ENCODE data around the gene PASD1. TPM values are rescaled to one million over a fixed set of nuclear protein-coding genes. Genes with fewer than 3 reads are reported as not detected.

PASD1 gene
- total RNA-seq, 1 experiment from 2014 or later = not detected

DNA sequence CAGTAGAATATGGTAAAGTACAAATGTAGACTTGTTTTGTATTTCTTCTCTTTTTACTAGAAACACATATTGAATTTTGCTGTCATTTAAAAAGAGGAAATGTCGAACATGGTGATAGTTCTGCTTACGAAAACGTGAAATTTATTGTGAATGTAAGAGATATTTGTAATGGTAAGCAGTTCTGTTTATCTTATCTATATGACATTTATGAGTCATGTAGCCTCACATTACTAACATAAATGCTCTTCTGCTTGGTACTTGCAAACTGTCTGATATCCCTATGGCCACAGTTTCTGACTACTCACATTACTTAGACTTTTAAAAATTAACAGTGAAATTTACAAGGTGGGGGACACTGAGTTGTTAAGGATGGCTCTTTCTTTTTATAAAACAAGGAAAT lies 57.9 kb downstream of the PASD1 start:
- ATAC-seq = no peak
- Histone ChIP-seq H3K9ac (ENCODE audit: low read length) (no peak overlapping the region), H3F3A (ENCODE audit: low read length, unreplicated experiment) (no peaks in the 10 kb centered on the region), H3K9me2 (replicated peaks; ENCODE audit: low read length) (no peaks in the 10 kb centered on the region), H2AFZ (ENCODE audit: low read length) (no peak overlapping the region), H3K27me3 (ENCODE audit: low read length) (no peaks in the 10 kb centered on the region), H3K79me2 (ENCODE audit: low read length) (no peaks in the 10 kb centered on the region), H3K4me3 (ENCODE audit: low read length) (no peak overlapping the region), H3K9me3 (ENCODE audit: low read length) (no peaks in the 10 kb centered on the region), H3K4me1 (ENCODE audit: insufficient read depth, low read length) (no peaks in the 10 kb centered on the region), H4K20me1 (ENCODE audit: low read length) (no peaks in the 10 kb centered on the region), H3K36me3 (ENCODE audit: low read depth, low read length) (no peaks in the 10 kb centered on the region), H3K27ac (ENCODE audit: low read length) (no peak overlapping the region), H3K4me2 (ENCODE audit: low read length) (no peak overlapping the region)
- TF ChIP-seq EZH2 (IDR thresholded peaks at IDR 0.05; ENCODE audit: low read length, unreplicated experiment) = no peak
- no peak for DNase-seq
- intact Hi-C loops (cut with micrococcal nuclease) = no loop called here
- ChIA-PET POLR2A (ENCODE audit: unreplicated experiment) (no interaction called here), CTCF (no interaction called here)
- no TSS peak for BruUV-seq (replicated peaks)

GRCh38 chrX:151624677-151625076 lies 61.2 kb downstream of the PASD1 start:
- no peaks in the 10 kb centered on the region for H3F3A ChIP-seq (ENCODE audit: low read length, unreplicated experiment)
- no peaks in the 10 kb centered on the region for H3K9me2 ChIP-seq (replicated peaks; ENCODE audit: low read length)
- no peaks in the 10 kb centered on the region for H4K20me1 ChIP-seq (ENCODE audit: low read length)
- H3K9me3 ChIP-seq (ENCODE audit: low read length) = no peaks in the 10 kb centered on the region
- no peak overlapping the region for H3K9ac ChIP-seq (ENCODE audit: low read length)
- ATAC-seq (no peak), DNase-seq (no peak)
- H3K27ac ChIP-seq (ENCODE audit: low read length) = no peak overlapping the region
- no peak overlapping the region for H2AFZ ChIP-seq (ENCODE audit: low read length)
- H3K4me1 ChIP-seq (ENCODE audit: insufficient read depth, low read length) = no peaks in the 10 kb centered on the region
- intact Hi-C loops (cut with micrococcal nuclease) = no loop called here
- POLR2A ChIA-PET (ENCODE audit: unreplicated experiment) = no interaction called here
- BruUV-seq (replicated peaks) = no TSS peak
- H3K4me3 ChIP-seq (ENCODE audit: low read length) = no peak overlapping the region
- no peaks in the 10 kb centered on the region for H3K27me3 ChIP-seq (ENCODE audit: low read length)
- H3K4me2 ChIP-seq (ENCODE audit: low read length) = no peak overlapping the region
- no peaks in the 10 kb centered on the region for H3K36me3 ChIP-seq (ENCODE audit: low read depth, low read length)
- CTCF ChIA-PET = no interaction called here
- TF ChIP-seq CTCF (conservative IDR thresholded peaks at IDR 0.05; ENCODE audit: low read depth, low read length) (no peak), EZH2phosphoT487 (IDR thresholded peaks at IDR 0.05; ENCODE audit: borderline replicate concordance, low read length) (no peak), EZH2 (IDR thresholded peaks at IDR 0.05; ENCODE audit: low read length, unreplicated experiment) (no peak)
- H3K79me2 ChIP-seq (ENCODE audit: low read length) = no peaks in the 10 kb centered on the region

DNA sequence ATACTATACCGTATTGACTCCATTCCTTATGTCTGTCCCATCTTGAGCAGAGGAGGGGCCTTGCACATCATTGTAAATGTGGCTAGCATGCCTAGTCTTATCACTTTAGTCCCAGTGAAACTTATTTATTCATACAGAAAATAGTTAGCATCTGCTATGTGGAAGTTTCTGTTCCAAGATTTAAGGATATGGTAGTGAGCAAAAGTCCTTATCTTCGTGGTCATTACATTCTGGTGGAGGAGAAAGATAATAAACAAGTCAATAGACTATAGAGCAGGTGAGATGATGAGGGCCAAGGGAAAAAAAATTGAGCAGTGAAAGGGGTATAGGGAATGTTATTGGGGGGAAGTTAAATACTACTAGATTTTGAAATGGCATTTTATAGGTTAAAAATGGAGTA lies 68.3 kb downstream of the PASD1 start:
- H3K36me3 ChIP-seq (ENCODE audit: low read depth, low read length) = no peaks in the 10 kb centered on the region
- H3K79me2 ChIP-seq (ENCODE audit: low read length) = no peaks in the 10 kb centered on the region
- intact Hi-C loops (cut with micrococcal nuclease) = no loop called here
- DNase-seq (no peak), ATAC-seq (no peak)
- no peaks in the 10 kb centered on the region for H3K27me3 ChIP-seq (ENCODE audit: low read length)
- no peaks in the 10 kb centered on the region for H3K9me2 ChIP-seq (replicated peaks; ENCODE audit: low read length)
- no peak overlapping the region for H3K4me2 ChIP-seq (ENCODE audit: low read length)
- H3K4me1 ChIP-seq (ENCODE audit: insufficient read depth, low read length) = no peaks in the 10 kb centered on the region
- CTCF ChIA-PET = no interaction called here
- no peaks in the 10 kb centered on the region for H3K9me3 ChIP-seq (ENCODE audit: low read length)
- H3K4me3 ChIP-seq (ENCODE audit: low read length) = no peak overlapping the region
- TF ChIP-seq EZH2phosphoT487 (IDR thresholded peaks at IDR 0.05; ENCODE audit: borderline replicate concordance, low read length) = no peak
- no peak for TF ChIP-seq EZH2 (IDR thresholded peaks at IDR 0.05; ENCODE audit: low read length, unreplicated experiment)
- no peak for TF ChIP-seq CTCF (conservative IDR thresholded peaks at IDR 0.05; ENCODE audit: low read depth, low read length)
- no peaks in the 10 kb centered on the region for H4K20me1 ChIP-seq (ENCODE audit: low read length)
- POLR2A ChIA-PET (ENCODE audit: unreplicated experiment) = no interaction called here
- H3F3A ChIP-seq (ENCODE audit: low read length, unreplicated experiment) = no peaks in the 10 kb centered on the region
- no peak overlapping the region for H3K9ac ChIP-seq (ENCODE audit: low read length)
- BruUV-seq (replicated peaks) = no TSS peak
- no peak overlapping the region for H2AFZ ChIP-seq (ENCODE audit: low read length)
- H3K27ac ChIP-seq (ENCODE audit: low read length) = no peak overlapping the region
